ENCODE data around the gene TMEM145. TPM values are rescaled to one million over a fixed set of nuclear protein-coding genes. Genes with fewer than 3 reads are reported as not detected.

The TMEM145 gene
- total RNA-seq, 1 donor from 2014 or later, result 0.92 TPM

DNA sequence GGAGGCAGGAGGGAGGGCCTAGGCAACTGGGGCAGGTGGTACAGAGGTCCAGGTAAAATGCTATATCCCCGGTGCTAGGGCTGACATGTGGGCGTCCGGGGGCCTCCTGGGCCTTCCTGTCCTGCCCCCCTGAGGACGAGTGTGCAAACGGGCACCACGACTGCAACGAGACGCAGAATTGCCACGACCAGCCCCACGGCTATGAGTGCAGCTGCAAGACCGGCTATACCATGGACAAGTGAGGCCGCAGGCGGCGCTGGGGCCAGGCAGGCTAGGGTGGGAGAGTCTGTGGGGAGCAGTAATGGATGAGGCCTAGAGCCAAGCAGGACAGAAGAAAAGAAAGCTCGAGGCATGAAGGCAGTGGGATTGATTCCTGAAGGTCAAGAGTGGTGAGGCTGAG is 55.7 kb downstream of the TMEM145 start:
- H3K36me3 Mint-ChIP-seq, result peaks cover 26% of the 10 kb centered on the region
- H3K4me3 Mint-ChIP-seq, result no peak overlapping the region
- no peak for DNase-seq (ENCODE audit: low spot score in 2 of 2, unreplicated experiment in 2 of 2)
- no peaks in the 10 kb centered on the region for H3K9me3 Mint-ChIP-seq
- no peaks in the 10 kb centered on the region for H3K27me3 Mint-ChIP-seq (ENCODE audit: low read depth)
- H3K4me1 Mint-ChIP-seq, result no peaks in the 10 kb centered on the region
- TF ChIP-seq, protein P1, sequence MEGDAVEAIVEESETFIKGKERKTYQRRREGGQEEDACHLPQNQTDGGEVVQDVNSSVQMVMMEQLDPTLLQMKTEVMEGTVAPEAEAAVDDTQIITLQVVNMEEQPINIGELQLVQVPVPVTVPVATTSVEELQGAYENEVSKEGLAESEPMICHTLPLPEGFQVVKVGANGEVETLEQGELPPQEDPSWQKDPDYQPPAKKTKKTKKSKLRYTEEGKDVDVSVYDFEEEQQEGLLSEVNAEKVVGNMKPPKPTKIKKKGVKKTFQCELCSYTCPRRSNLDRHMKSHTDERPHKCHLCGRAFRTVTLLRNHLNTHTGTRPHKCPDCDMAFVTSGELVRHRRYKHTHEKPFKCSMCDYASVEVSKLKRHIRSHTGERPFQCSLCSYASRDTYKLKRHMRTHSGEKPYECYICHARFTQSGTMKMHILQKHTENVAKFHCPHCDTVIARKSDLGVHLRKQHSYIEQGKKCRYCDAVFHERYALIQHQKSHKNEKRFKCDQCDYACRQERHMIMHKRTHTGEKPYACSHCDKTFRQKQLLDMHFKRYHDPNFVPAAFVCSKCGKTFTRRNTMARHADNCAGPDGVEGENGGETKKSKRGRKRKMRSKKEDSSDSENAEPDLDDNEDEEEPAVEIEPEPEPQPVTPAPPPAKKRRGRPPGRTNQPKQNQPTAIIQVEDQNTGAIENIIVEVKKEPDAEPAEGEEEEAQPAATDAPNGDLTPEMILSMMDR (IDR thresholded peaks at IDR 0.05; ENCODE audit: unreplicated experiment), result no peak
- H3K27ac Mint-ChIP-seq, result no peak overlapping the region

DNA sequence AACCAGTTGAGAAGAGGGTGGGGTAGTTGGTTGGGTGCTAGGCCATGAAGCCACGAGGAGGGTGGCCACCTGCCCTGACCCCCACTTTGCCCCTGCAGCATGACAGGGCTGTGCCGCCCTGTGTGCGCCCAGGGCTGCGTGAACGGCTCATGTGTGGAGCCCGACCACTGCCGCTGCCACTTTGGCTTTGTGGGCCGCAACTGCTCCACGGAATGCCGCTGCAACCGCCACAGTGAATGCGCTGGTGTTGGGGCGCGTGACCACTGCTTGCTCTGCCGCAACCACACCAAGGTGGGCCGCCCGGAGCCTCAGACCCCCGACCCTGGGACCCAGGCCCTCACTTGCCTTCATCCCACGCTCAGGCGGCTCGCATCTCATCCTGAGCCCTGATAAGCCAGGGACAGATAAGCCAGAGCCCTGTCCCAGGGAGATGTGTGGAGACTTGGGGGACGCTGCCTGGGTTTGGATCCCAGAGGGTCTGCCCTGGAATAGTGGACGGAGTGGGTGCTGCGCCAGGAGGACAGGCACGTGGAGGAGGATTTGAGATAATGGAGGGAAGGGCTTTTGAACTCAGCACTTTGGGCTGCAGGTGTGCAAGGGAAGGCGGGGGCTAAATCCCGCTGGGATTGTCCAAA is 56.4 kb downstream of the TMEM145 start:
- Mint-ChIP-seq H3K4me1 (no peaks in the 10 kb centered on the region), H3K36me3 (peaks cover 23% of the 10 kb centered on the region), H3K27ac (no peak overlapping the region), H3K9me3 (no peaks in the 10 kb centered on the region), H3K27me3 (ENCODE audit: low read depth) (no peaks in the 10 kb centered on the region), H3K4me3 (no peak overlapping the region)
- TF ChIP-seq, protein P1 (IDR thresholded peaks at IDR 0.05; ENCODE audit: unreplicated experiment), result no peak
- no peak for DNase-seq (ENCODE audit: low spot score in 2 of 2, unreplicated experiment in 2 of 2)

DNA sequence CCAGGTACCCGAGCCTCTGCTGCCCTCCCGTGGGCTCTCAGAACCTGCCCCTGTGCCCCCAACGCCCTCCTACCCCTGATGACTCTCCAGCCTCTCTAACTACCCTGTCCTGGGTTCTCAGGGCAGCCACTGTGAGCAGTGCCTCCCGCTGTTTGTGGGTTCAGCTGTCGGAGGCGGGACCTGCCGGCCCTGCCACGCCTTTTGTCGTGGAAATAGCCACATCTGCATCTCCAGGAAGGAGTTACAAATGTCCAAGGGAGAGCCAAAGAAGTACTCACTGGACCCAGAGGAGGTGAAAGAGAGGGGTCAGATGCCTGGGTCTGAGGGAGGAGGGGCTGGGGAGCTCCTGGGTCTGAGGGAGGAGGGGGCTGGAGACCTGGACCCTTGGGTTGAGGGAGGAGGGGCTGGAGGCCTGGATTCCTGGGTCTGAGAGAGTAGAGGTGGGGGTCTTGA is 57.0 kb downstream of the TMEM145 start:
- DNase-seq (ENCODE audit: low spot score in 2 of 2, unreplicated experiment in 2 of 2), result no peak
- no peaks in the 10 kb centered on the region for H3K9me3 Mint-ChIP-seq
- no peak overlapping the region for H3K4me3 Mint-ChIP-seq
- H3K4me1 Mint-ChIP-seq, result no peaks in the 10 kb centered on the region
- TF ChIP-seq, protein P1 (IDR thresholded peaks at IDR 0.05; ENCODE audit: unreplicated experiment), result no peak
- H3K27me3 Mint-ChIP-seq (ENCODE audit: low read depth), result no peaks in the 10 kb centered on the region
- H3K36me3 Mint-ChIP-seq, result peaks cover 24% of the 10 kb centered on the region
- no peak overlapping the region for H3K27ac Mint-ChIP-seq

DNA sequence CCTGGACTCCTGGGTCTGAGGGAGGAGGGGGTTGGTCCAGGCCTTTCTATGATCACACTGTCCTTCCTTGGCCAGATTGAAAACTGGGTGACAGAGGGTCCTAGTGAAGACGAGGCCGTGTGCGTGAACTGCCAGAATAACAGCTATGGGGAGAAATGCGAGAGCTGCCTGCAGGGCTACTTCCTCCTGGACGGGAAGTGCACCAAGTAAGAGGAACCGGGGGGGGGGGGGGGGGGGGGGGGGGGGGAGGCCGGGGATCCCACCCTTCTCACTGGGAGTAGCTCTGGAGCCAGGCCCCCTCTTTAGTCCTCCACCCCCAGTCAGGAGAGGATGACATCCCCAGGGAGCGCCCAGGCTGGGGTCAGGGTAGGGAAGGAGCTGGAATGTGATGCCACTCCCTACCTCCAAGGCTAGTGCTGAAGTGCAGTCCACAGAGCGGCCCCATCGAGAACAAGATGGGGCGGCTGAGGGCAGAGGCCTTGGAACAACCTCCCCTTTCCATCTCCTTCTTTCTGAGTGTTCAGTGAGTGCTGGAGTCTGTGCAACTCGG is 57.6 kb downstream of the TMEM145 start:
- TF ChIP-seq, protein P1 (IDR thresholded peaks at IDR 0.05; ENCODE audit: unreplicated experiment), result no peak
- no peak for DNase-seq (ENCODE audit: low spot score in 2 of 2, unreplicated experiment in 2 of 2)
- Mint-ChIP-seq H3K9me3 (no peaks in the 10 kb centered on the region), H3K27ac (no peak overlapping the region), H3K27me3 (ENCODE audit: low read depth) (no peaks in the 10 kb centered on the region), H3K4me1 (no peaks in the 10 kb centered on the region), H3K36me3 (peaks cover 24% of the 10 kb centered on the region), H3K4me3 (no peak overlapping the region)

Small RNAs within 50 kb of the gene (microRNA-seq; reads per million reads assigned to microRNA genes)
- gene MIR8077, result not detected

Other genes starting within 250 kb of the TMEM145 start
- gene GRIK5, start 243.1 kb upstream of the TMEM145 start, total RNA-seq, result 38.3 to 39.9 TPM (median 39.2 TPM) in 3 replicates
- gene ZNF574, start 237.1 kb upstream of the TMEM145 start, total RNA-seq, result 20.8 to 21.9 TPM (median 21.3 TPM) in 3 replicates
- gene POU2F2, start 180.9 kb upstream of the TMEM145 start, total RNA-seq, result 0.65 to 0.93 TPM (median 0.66 TPM) in 3 replicates
- 21.3 to 24.0 TPM (median 23.7 TPM) in 3 replicates for gene DEDD2, start 95.6 kb upstream of the TMEM145 start, total RNA-seq
- gene ZNF526, start 93.0 kb upstream of the TMEM145 start, total RNA-seq, result 12.3 to 13.4 TPM (median 13.3 TPM) in 3 replicates
- 42.9 to 45.5 TPM (median 44.6 TPM) in 3 replicates for gene GSK3A, start 70.7 kb upstream of the TMEM145 start, total RNA-seq
- gene ERF, start 58.2 kb upstream of the TMEM145 start, total RNA-seq, result 90.4 to 106 TPM (median 92.1 TPM) in 3 replicates
- gene CIC, start 44.1 kb upstream of the TMEM145 start, total RNA-seq, result 84.0 to 90.9 TPM (median 90.8 TPM) in 3 replicates
- gene PRR19, start 11.2 kb upstream of the TMEM145 start, total RNA-seq, result 1.3 to 2.0 TPM (median 1.7 TPM) in 3 replicates
- 81.2 to 91.0 TPM (median 88.5 TPM) in 3 replicates for gene PAFAH1B3, start 10.7 kb upstream of the TMEM145 start, total RNA-seq
- 54.7 to 58.9 TPM (median 57.1 TPM) in 3 replicates for gene MEGF8, start 12.3 kb downstream of the TMEM145 start, total RNA-seq
- 1.5 to 2.1 TPM (median 1.9 TPM) in 3 replicates for gene CNFN, start 77.0 kb downstream of the TMEM145 start, total RNA-seq
- 8.6 to 10.8 TPM (median 8.8 TPM) in 3 replicates for gene LIPE, start 114.1 kb downstream of the TMEM145 start, total RNA-seq
- gene CXCL17, start 129.6 kb downstream of the TMEM145 start, total RNA-seq, result not detected in 3 replicates
- 0.66 to 1.4 TPM (median 1.3 TPM) in 3 replicates for gene CEACAM1, start 215.2 kb downstream of the TMEM145 start, total RNA-seq

Data from mesothelial cell of epicardium (in vitro differentiated cells).